AG04450 (cell line): ENCODE results near the gene NOTUM. TPM values are rescaled to one million over a fixed set of nuclear protein-coding genes. Genes with fewer than 3 reads are reported as not detected.

Source experiments
- CTCF ChIA-PET: fragments of 300-600, 350-600 bp; formaldehyde crosslinking; extraction: SDS; loops from one replicate; lab custom pipeline; 2022; ENCODE audit warnings: antibody characterized with exemption, inconsistent platforms; lab: Charles Lee
- POLR2A ChIA-PET: fragments of 350-600 bp; formaldehyde crosslinking; extraction: SDS; loops from one replicate; lab custom pipeline; 2021; ENCODE audit warnings: antibody characterized with exemption, inconsistent platforms; lab: Yijun Ruan, JAX
- DNase-seq: peaks from one replicate; pipeline ENCODE4 v3.0.0-alpha.2; 2011; ENCODE audit warnings: low read depth, low spot score
- H3K27ac ChIP-seq: one replicate; pipeline ENCODE4 v1.5.1; 2012; ENCODE audit warnings: low read depth, low read length, control low read depth
- H3K27me3 ChIP-seq: one replicate; pipeline ENCODE4 v1.6.0; 2012; ENCODE audit warnings: low read length; ENCODE audit not compliant: control insufficient read depth, insufficient read depth
- H3K4me3 ChIP-seq: 2 replicates; pipeline ENCODE4 v1.5.1; 2011; ENCODE audit warnings: mild to moderate bottlenecking, low read depth, low read length, control low read depth
- H3K9me3 ChIP-seq: 2 replicates; pipeline ENCODE4 v1.5.1; 2012; ENCODE audit warnings: low read length; ENCODE audit not compliant: control insufficient read depth, insufficient read depth
- CTCF ChIP-seq: IDR thresholded peaks from 2 replicates; pipeline ENCODE4 v1.5.1; 2011; ENCODE audit warnings: low read depth, low read length, control low read depth, inconsistent platforms
- polyA plus RNA-seq: library from polyadenylated mRNA; depleted of rRNA; stranded (reverse); fragments of >200 nt; gene quantifications from 2 replicates; pipeline ENCODE4 v1.2.3, GENCODE V29; 2011

The NOTUM gene
- polyA plus RNA-seq, 1 experiment: not detected

DNA sequence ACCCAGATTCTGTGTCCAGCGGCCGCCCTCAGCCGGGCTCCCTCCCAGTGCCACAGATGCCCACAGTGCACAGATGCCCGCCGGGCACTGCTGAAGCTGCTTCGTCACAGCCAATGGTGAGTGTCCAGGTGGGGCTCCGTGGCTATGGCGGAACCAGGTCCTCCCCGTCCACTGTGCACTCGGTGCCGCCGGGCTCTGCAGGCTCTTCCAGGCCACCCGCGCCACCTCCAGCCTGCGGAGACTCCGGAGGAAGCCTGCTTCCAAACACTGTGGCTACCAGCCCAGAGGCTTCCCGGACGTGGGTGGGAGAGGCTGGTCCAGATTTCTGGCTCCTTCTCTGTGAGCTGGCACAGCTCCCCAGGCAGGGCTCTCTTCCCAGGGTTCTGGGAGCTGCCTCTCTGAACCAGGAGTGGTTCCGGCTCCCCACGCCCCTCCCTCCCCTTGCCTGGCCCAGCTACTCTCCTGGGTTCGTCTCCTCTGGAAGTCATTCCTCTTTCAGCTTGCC lies 21.1 kb downstream of the NOTUM start:
- DNase-seq: no peak
- no peak overlapping the region for H3K27ac ChIP-seq
- peaks cover 4% of the 10 kb centered on the region; the same call in 1 of the 2 replicates for H3K9me3 ChIP-seq
- TF ChIP-seq CTCF: no peak
- ChIA-PET POLR2A (no interaction called here), CTCF (interaction anchor here (1.2 kb wide), 1 partner anchor 19 kb away, joined by 3 read pairs; no protein-coding TSS in a partner anchor)
- peaks cover 10% of the 10 kb centered on the region for H3K27me3 ChIP-seq
- H3K4me3 ChIP-seq: no peak overlapping the region

DNA sequence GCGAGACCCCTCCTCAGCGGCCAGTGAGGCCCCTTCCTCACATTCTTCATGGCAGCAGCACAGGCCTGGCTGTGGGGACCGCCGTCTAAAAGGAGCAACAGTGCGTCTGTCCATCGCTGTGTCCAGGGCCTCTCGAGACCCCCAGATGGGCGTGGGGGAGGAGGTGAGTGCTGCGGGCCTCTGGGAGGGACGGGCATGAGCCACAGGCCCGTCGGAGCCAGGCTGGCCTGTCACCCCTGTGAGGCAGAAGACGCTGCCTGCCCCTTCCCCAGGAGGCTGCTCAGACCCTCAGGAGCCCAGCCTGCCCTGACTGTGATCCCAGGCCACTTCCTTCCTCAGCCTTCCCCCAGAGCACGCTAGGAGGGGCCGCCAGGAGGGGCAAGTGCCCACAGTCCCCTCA lies 21.8 kb downstream of the NOTUM start:
- no peak for TF ChIP-seq CTCF
- Histone ChIP-seq H3K9me3 (peaks cover 4% of the 10 kb centered on the region; the same call in 1 of the 2 replicates), H3K4me3 (no peak overlapping the region), H3K27me3 (peaks cover 8% of the 10 kb centered on the region), H3K27ac (no peak overlapping the region)
- ChIA-PET POLR2A (no interaction called here), CTCF (interaction anchor here (1.2 kb wide), 1 partner anchor 20 kb away, joined by 3 read pairs; no protein-coding TSS in a partner anchor)
- DNase-seq: no peak

- DNase-seq: no peak
- Histone ChIP-seq H3K27me3 (peaks cover 4% of the 10 kb centered on the region), H3K4me3 (peak overlapping the region; percentile 45), H3K9me3 (no peaks in the 10 kb centered on the region; the same call in 1 of the 2 replicates), H3K27ac (no peak overlapping the region)
- ChIA-PET POLR2A (interaction anchor here (0.6 to 1.3 kb wide), 3 partner anchors 8 to 273 kb away, joined by 3 read pairs; partner anchors contain the start of genes DCXR and MAFG), CTCF (no interaction called here)
- no peak for TF ChIP-seq CTCF
Observed at GRCh38 chr17:81935709-81936084, 25.3 kb downstream of the NOTUM start.

- ChIA-PET CTCF (no interaction called here), POLR2A (interaction anchor here (0.5 to 0.6 kb wide), 4 partner anchors 85 to 371 kb away, joined by 3 to 4 read pairs (median 4); partner anchors contain the start of gene DCXR)
- H3K9me3 ChIP-seq: no peaks in the 10 kb centered on the region; the same call in 1 of the 2 replicates
- DNase-seq: no peak
- peak overlapping the region; percentile 21 for H3K27ac ChIP-seq
- no peak for TF ChIP-seq CTCF
- H3K4me3 ChIP-seq: peak overlapping the region; percentile 45; the same call in 1 of the 2 replicates
- no peaks in the 10 kb centered on the region for H3K27me3 ChIP-seq
Observed at GRCh38 chr17:81934850-81935708, 25.9 kb downstream of the NOTUM start.
